Pancreas (tissue), 10 donors: ENCODE results near the gene SLC9C1. TPM values are rescaled to one million over a fixed set of nuclear protein-coding genes. Genes with fewer than 3 reads are reported as not detected.

ENCODE experiments used
- ATAC-seq, 4 donors: fragments of 200-7000 bp; cut with Tn5 transposase; one replicate each; pipeline versions ENCODE4 v1.8.0 to v1.9.1; 2020; ENCODE audit warnings: mild to moderate bottlenecking in 4 of 4, moderate library complexity in 4 of 4
- DNase-seq, 6 donors: peaks; one replicate each; pipeline ENCODE4 v3.0.0-alpha.2; 2020
- FAIRE-seq: peaks from 2 replicates; lab custom pipeline; 2012; peaks lifted over from hg19 to GRCh38; lab: Jason Lieb, UNC
- H3K27ac ChIP-seq, 4 donors: fragments of 200-600 bp; sonication (generic); 1 replicate in 3 of 4; 2 replicates in 1 of 4; pipeline versions ENCODE4 v1.5.0 to v1.8.0; 2020
- H3K27me3 ChIP-seq, 4 donors: fragments of 200-600 bp; one replicate each; pipeline ENCODE4 v1.8.0; 2021
- H3K36me3 ChIP-seq, 3 donors: fragments of 200-600 bp; sonication (generic) in 1 of 3; one replicate each; pipeline versions ENCODE4 v1.5.0 to v1.8.0; 2020 to 2021
- H3K4me1 ChIP-seq, 3 donors: fragments of 200-600 bp; one replicate each; pipeline ENCODE4 v1.8.0; 2021
- H3K4me3 ChIP-seq, 4 donors: fragments of 200-600 bp; sonication (generic) in 2 of 4; one replicate each; pipeline versions ENCODE4 v1.5.0 to v1.8.0; 2020 to 2021
- H3K9me3 ChIP-seq, 4 donors: fragments of 200-600 bp; one replicate each; pipeline ENCODE4 v1.8.0; 2021
- WGBS, 2 donors: extraction: QIAGEN DNeasy Blood & Tissue Kit; methylation state at CpG; one replicate each; pipeline ENCODE4 v1.1.7; 2013; 5-methylcytosine and 5-hydroxymethylcytosine counted together
- intact Hi-C, 3 donors: fragments of 100-400 bp; cut with DNase I; formaldehyde crosslinking; loops; one replicate each; pipeline versions ENCODE4 v1.11.1 to v1.14.2; 2022
- polyA plus RNA-seq, 2 donors: library from polyadenylated mRNA; stranded (reverse); fragments of 200-250 nt; gene quantifications; one replicate each; pipeline ENCODE4 v1.2.3, GENCODE V29; 2013
- total RNA-seq, 6 donors: library from RNA; stranded (reverse); fragmentation: NEBNext Ultra II Directional in 4 of 6; extraction: Animal tissue kit (Norgen Biotek cat#: 25700) in 4 of 6; gene quantifications; one replicate each; pipeline versions ENCODE4 v1.2.1 to v1.2.4, GENCODE V29; 2021 to 2023
- TF ChIP-seq, protein P1 (sequence below), 4 donors: fragments of 200-600 bp; sonication (generic) in 3 of 4; IDR thresholded peaks; one replicate each; pipeline versions ENCODE4 v1.5.0 to v1.8.0; 2021; ENCODE audit warnings: antibody characterized with exemption in 4 of 4
- donor health status: healthy with polysubstance abuse.
- donor health status: DM: no; HTN: no; CAD: no; lungs with moderate emphysema.
- donor health status: DM: no; HTN: no; CAD: no.
- donor health status: control.
- donor health status: control.
- donor health status: Bipolar disorder and iron deficiency.
- donor health status: DM: yes; HTN: yes; CAD: no.
- donor health status: DM: no; HTN: no; CAD: no.
- donor health status: DM: no; HTN: no; CAD: no.
- donor health status: DM: yes; HTN: yes; CAD: no.

Gene SLC9C1
- total and polyA plus RNA-seq, 8 donors, result 0.07 to 0.66 TPM; not detected in 6

DNA sequence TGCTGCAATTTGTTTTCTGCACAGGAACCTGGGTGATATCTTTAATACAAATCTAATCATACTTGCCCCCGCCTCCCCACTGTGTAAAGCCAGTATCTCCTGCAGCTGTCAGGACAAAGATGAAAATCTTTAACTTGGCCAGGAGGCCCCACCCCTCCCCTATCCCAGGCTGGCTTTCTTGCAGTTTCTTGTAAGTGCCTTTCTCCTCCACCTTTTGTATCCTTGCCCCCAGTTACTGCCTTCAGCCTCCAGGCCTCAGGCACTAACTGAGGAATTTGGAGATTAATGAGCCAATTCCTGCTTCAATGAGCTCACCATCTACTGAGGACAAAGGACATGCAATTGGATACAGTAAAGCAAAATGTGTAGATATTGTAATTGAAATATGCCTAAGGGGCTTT is 167.5 kb downstream of the SLC9C1 start:
- FAIRE-seq (no peak), ATAC-seq (no peak), DNase-seq (no peak)
- H3K4me3 ChIP-seq, result no peak overlapping the region
- TF ChIP-seq, protein P1, sequence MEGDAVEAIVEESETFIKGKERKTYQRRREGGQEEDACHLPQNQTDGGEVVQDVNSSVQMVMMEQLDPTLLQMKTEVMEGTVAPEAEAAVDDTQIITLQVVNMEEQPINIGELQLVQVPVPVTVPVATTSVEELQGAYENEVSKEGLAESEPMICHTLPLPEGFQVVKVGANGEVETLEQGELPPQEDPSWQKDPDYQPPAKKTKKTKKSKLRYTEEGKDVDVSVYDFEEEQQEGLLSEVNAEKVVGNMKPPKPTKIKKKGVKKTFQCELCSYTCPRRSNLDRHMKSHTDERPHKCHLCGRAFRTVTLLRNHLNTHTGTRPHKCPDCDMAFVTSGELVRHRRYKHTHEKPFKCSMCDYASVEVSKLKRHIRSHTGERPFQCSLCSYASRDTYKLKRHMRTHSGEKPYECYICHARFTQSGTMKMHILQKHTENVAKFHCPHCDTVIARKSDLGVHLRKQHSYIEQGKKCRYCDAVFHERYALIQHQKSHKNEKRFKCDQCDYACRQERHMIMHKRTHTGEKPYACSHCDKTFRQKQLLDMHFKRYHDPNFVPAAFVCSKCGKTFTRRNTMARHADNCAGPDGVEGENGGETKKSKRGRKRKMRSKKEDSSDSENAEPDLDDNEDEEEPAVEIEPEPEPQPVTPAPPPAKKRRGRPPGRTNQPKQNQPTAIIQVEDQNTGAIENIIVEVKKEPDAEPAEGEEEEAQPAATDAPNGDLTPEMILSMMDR (IDR thresholded peaks at IDR 0.05), result no peak
- H3K27me3 ChIP-seq, result no peaks in the 10 kb centered on the region
- 58 to 76% methylated on average over 1 of the region's 1 CpG for WGBS, 2 donors
- H3K36me3 ChIP-seq, result peaks cover 0 to 18% (median 0%) of the 10 kb centered on the region in 3 donors
- intact Hi-C loops, result no loop called here
- H3K27ac ChIP-seq, result no peak overlapping the region
- H3K9me3 ChIP-seq, result no peaks in the 10 kb centered on the region
- peaks cover 0 to 8% (median 7%) of the 10 kb centered on the region in 3 donors for H3K4me1 ChIP-seq

DNA sequence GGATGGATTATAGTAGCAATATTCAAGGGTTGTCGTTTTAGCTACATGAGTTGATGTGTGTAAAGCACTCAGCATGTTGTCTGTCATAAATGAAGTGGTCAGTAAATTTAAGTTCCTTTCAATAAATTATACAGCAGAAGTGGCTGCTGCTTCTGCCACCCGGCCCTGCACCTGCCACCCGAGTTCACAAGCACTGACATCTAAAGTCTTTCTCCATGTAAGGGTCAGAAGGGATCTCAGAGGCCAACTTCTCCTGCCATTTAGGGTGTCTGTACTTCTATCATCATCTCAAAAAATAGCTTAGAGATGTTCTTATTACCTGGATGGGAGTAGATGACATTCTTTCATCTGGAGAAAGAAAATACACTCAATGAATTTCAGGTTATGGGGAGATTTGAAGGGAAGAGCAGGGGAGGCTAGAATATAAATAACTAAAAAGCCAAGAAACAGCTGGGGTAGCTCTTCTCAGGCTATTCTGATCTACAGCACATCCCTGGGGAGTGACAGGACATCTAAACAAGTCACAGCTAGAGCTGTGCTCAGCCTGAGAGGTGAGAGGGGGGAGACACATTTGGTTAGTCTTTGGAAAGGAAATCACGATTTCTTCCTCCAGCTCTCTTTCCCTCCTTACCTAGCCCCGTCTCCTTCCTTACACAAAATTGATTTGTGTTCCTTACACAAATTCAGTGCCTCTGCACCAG is 169.0 kb downstream of the SLC9C1 start:
- H3K9me3 ChIP-seq, result no peaks in the 10 kb centered on the region
- H3K27me3 ChIP-seq, result no peaks in the 10 kb centered on the region
- H3K36me3 ChIP-seq, result peaks cover 0 to 15% (median 0%) of the 10 kb centered on the region in 3 donors
- no peak overlapping the region for H3K27ac ChIP-seq
- DNase-seq (no peak), FAIRE-seq (no peak), ATAC-seq (no peak)
- intact Hi-C loops, result no loop called here
- H3K4me3 ChIP-seq, result no peak overlapping the region
- TF ChIP-seq, protein P1 (IDR thresholded peaks at IDR 0.05), result no peak
- peaks cover 9 to 14% (median 12%) of the 10 kb centered on the region in 3 donors for H3K4me1 ChIP-seq
- 81 to 83% methylated on average over 5 of the region's 5 CpGs for WGBS, 2 donors

DNA sequence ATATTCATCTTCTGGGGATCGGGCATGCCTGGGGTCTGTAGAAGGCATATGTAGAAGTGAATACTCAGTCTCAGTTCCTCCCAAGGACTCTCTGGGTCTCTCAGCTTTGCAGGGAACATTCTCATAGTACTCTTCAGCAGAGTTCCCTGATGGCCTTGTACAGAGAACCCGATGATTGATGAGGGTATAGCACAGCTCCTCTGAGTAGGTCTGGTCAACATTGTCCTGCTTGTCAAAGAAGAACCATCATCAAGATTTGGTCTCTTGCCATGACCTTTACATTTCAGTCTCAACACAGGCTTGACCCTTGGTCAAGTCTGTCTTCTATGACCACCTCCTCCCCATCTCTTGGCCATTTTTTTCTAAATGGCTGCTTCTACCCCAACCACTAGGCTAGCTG is 170.5 kb downstream of the SLC9C1 start:
- WGBS, 2 donors, result 89 to 90% methylated on average over 2 of the region's 2 CpGs

DNA sequence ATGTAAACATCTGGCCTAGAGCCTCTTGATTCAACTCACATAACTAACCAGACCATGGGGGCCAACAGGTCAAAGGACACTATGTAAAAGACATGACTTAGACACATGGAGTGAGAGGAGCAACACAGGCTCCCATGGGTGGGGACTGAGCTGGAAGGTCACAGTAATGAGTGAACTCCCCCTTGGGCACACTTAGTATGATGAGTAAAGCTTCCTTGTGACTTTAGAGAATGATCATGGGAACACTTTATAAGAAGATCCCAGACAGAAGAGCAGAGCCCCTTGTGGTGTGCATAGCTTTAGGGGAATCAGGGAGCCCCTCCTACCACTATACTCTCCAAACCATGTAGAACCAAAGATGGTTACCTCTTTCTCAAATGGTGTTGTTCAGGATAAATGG is 171.1 kb downstream of the SLC9C1 start:
- H3K36me3 ChIP-seq, result peaks cover 0 to 9% (median 0%) of the 10 kb centered on the region in 3 donors
- H3K4me3 ChIP-seq, result no peak overlapping the region
- intact Hi-C loops, result no loop called here
- DNase-seq (no peak), ATAC-seq (no peak), FAIRE-seq (no peak)
- peaks cover 9 to 14% (median 12%) of the 10 kb centered on the region in 3 donors for H3K4me1 ChIP-seq
- no peaks in the 10 kb centered on the region for H3K27me3 ChIP-seq
- TF ChIP-seq, protein P1 (IDR thresholded peaks at IDR 0.05), result no peak
- no peak overlapping the region for H3K27ac ChIP-seq
- H3K9me3 ChIP-seq, result no peaks in the 10 kb centered on the region

More for the DNA sequence above, 170.5 kb downstream of the SLC9C1 start:
- no peak for DNase-seq
- no peaks in the 10 kb centered on the region for H3K9me3 ChIP-seq
- FAIRE-seq, result no peak
- TF ChIP-seq, protein P1 (IDR thresholded peaks at IDR 0.05), result no peak
- H3K36me3 ChIP-seq, result peaks cover 0 to 11% (median 0%) of the 10 kb centered on the region in 3 donors
- intact Hi-C loops, result no loop called here
- H3K27me3 ChIP-seq, result no peaks in the 10 kb centered on the region
- no peak for ATAC-seq
- H3K4me3 ChIP-seq, result no peak overlapping the region
- peaks cover 9 to 14% (median 12%) of the 10 kb centered on the region in 3 donors for H3K4me1 ChIP-seq
- H3K27ac ChIP-seq, result no peak overlapping the region
